Measurements from ENCODE around the gene NUCB2.

DNA sequence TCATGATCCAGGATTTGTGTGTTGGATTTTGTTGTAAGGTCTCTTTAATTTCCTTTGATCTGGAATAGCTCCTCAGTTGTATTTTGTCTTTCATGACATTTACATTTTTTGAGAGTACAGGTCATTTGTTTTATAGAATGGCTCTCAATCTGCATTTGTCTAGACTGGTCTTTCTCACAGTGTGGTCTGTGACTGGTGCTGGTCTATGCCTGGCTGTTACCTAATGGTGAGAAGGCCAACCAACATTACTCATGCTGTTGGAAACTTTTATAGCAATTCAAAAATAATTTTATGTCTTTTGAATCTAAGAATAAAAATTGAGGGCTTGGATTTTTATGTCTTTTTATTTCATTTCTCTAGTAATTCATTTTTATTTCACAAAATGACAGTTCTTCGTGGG is 71.1 kb downstream of the NUCB2 start:
- TF ChIP-seq, protein P1, sequence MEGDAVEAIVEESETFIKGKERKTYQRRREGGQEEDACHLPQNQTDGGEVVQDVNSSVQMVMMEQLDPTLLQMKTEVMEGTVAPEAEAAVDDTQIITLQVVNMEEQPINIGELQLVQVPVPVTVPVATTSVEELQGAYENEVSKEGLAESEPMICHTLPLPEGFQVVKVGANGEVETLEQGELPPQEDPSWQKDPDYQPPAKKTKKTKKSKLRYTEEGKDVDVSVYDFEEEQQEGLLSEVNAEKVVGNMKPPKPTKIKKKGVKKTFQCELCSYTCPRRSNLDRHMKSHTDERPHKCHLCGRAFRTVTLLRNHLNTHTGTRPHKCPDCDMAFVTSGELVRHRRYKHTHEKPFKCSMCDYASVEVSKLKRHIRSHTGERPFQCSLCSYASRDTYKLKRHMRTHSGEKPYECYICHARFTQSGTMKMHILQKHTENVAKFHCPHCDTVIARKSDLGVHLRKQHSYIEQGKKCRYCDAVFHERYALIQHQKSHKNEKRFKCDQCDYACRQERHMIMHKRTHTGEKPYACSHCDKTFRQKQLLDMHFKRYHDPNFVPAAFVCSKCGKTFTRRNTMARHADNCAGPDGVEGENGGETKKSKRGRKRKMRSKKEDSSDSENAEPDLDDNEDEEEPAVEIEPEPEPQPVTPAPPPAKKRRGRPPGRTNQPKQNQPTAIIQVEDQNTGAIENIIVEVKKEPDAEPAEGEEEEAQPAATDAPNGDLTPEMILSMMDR (IDR thresholded peaks at IDR 0.05; ENCODE audit: low read depth, low read length, poor library complexity, severe bottlenecking), result no peak
- TF ChIP-seq EZH2phosphoT487 (IDR thresholded peaks at IDR 0.05; ENCODE audit: borderline replicate concordance, low read length), result no peak

Data from DOHH2 (cell line).